Measurements from ENCODE around the gene DKC1. TPM values are rescaled to one million over a fixed set of nuclear protein-coding genes. Genes with fewer than 3 reads are reported as not detected.

The DKC1 gene
- total RNA-seq, 1 experiment from 2014 or later, result 179 TPM

DNA sequence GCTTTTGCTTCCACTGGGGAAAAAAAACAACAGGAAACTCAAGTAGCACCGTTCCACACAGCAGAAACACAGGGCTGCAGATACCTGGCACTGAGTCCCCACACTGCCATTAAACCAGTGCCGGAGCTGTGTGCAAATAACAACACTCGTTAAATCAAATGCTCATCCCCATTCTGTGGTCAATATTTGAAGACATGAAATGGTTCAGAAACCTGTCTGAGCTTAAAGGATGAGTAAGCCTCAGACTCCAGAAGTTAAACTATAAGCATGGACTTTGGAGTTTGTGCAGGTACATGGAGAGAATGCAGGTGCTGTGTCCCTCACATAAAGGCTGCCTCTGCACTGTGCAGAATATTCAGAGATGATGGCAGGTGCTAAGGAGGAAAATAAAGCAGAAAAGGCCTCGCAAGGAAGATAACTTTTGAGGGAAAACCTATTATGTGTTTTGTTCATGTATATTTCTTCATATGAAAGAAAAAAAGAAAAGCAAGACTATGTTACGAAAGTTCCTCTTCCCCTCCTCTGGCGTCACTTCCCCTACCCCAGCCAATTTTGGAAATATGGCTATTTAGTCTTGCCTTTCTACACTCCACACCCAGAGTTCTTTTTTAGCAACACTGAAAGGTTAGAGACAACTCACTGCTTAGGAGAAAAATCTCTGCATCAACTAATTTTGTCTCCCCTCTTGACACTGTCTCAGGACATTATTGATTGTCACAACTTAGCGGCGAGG, 38.0 kb downstream of the DKC1 start:
- in situ Hi-C loops (cut with HindIII; ENCODE audit: low pct_unique_long_range_greater_than_20kb, low sequenced_read_pairs), result no loop called here
- CTCF ChIA-PET, result no interaction called here
- no peak for ATAC-seq
- no peaks in the 10 kb centered on the region for H3K27me3 ChIP-seq (ENCODE audit: control insufficient read depth, insufficient read depth, low read length)
- no peaks in the 10 kb centered on the region for H3K36me3 ChIP-seq (ENCODE audit: control insufficient read depth, insufficient read depth, low read length)
- intact Hi-C loops (cut with micrococcal nuclease; ENCODE audit: unreplicated experiment), result no loop called here
- H3K4me1 ChIP-seq (ENCODE audit: control insufficient read depth, insufficient read depth, low read length), result peaks cover 82% of the 10 kb centered on the region
- TF ChIP-seq POLR2AphosphoS5 (IDR thresholded peaks at IDR 0.05; ENCODE audit: low read depth, low read length) (no peak), SIN3A (IDR thresholded peaks at IDR 0.05; ENCODE audit: borderline replicate concordance, insufficient read depth, low read depth, low read length) (no peak), REST (IDR thresholded peaks at IDR 0.05; ENCODE audit: insufficient read depth in 1 of 2, low read depth in 2 of 2, low read length in 1 of 2) (no peak)
- DNase-seq (ENCODE audit: low read depth, low spot score), result no peak
- H3K27ac ChIP-seq (ENCODE audit: low read length), result peak overlapping the region; percentile 83
- peak overlapping the region in 1 of 2 experiments; percentile 14; a peak in 2 of 4 replicates for H3K4me3 ChIP-seq (ENCODE audit: low read depth in 2 of 2, low read length in 2 of 2)
- BruUV-seq (replicated peaks), result no TSS peak
- POLR2A ChIA-PET, result interaction anchor here (0.6 kb wide), 1 partner anchor 226 kb away, joined by 6 read pairs; the partner anchor contains the start of gene FUNDC2
- no peaks in the 10 kb centered on the region for H3K9me3 ChIP-seq (ENCODE audit: control insufficient read depth, insufficient read depth, low read depth, low read length)

DNA sequence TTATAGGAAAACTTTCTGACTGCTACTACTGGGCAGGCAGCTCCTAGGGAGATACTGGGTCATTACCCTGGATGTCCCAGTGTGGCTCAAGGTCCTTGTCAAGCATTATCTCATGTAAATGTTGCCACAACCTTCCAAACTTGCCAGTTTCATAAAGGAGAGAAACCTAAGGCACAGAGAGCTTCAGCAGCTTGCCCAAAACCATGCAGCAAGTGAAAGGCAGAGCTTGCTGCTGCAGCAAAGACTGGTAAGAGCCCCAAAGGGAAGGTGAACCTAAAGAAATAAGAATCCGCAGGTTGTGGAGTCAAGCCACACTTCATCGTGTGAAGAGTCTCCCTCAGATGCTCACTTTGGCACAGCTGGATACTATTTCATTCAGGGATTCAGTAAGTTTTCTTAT, 40.3 kb downstream of the DKC1 start:
- intact Hi-C loops (cut with micrococcal nuclease; ENCODE audit: unreplicated experiment) (no loop called here), in situ Hi-C loops (cut with HindIII; ENCODE audit: low pct_unique_long_range_greater_than_20kb, low sequenced_read_pairs) (no loop called here)
- H3K4me3 ChIP-seq (ENCODE audit: low read depth in 2 of 2, low read length in 2 of 2), result peak overlapping the region; percentile 75 to 81
- H3K27ac ChIP-seq (ENCODE audit: low read length), result peak overlapping the region; percentile 83
- peaks cover 8% of the 10 kb centered on the region; the same call in 1 of the 2 replicates for H3K9me3 ChIP-seq (ENCODE audit: control insufficient read depth, insufficient read depth, low read depth, low read length)
- POLR2A ChIA-PET, result interaction anchor here (0.7 kb wide), 1 partner anchor 29 kb away, joined by 4 read pairs; no protein-coding TSS in a partner anchor
- DNase-seq (ENCODE audit: low read depth, low spot score) (no peak), ATAC-seq (no peak)
- peaks cover 65% of the 10 kb centered on the region for H3K4me1 ChIP-seq (ENCODE audit: control insufficient read depth, insufficient read depth, low read length)
- TF ChIP-seq TCF7L2 (IDR thresholded peaks at IDR 0.05; ENCODE audit: low read depth, low read length) (no peak), REST (IDR thresholded peaks at IDR 0.05; ENCODE audit: insufficient read depth in 1 of 2, low read depth in 2 of 2, low read length in 1 of 2) (no peak)
- H3K36me3 ChIP-seq (ENCODE audit: control insufficient read depth, insufficient read depth, low read length), result no peaks in the 10 kb centered on the region
- H3K27me3 ChIP-seq (ENCODE audit: control insufficient read depth, insufficient read depth, low read length), result no peaks in the 10 kb centered on the region
- CTCF ChIA-PET, result no interaction called here
- BruUV-seq (replicated peaks), result no TSS peak

Measured in Panc1 (cell line).